Endothelial cell of hepatic sinusoid (primary cell): ENCODE data around the gene SLA2.
"Not testable (repeated sequence)": the region's sequence is repeated elsewhere in the genome, so short reads cannot be mapped to it uniquely, and the experiment has no call there.

ENCODE experiments used
- in situ Hi-C: cut with HindIII; loops from 2 replicates; pipeline ENCODE4 v1.10.0; 2017; ENCODE audit warnings: low sequenced_read_pairs

SLA2 gene

GRCh38 chr20:36645998-36646397 lies at the start of gene SLA2:
TSS of gene SLA2 (minus strand) at chr20:36646196. CDS start at chr20:36641335, 4,861 bp downstream.
- in situ Hi-C loops: loop anchor here (5.0 kb wide), 1 partner anchor 94 kb away; no protein-coding TSS in a partner anchor

- in situ Hi-C loops: not testable (repeated sequence)
Observed at GRCh38 chr20:36695467-36695866, 49.5 kb upstream of the SLA2 start.

- in situ Hi-C loops: no loop called here
Observed at GRCh38 chr20:36688630-36689029, 42.6 kb upstream of the SLA2 start.

GRCh38 chr20:36687850-36688249 lies 41.9 kb upstream of the SLA2 start:
- in situ Hi-C loops: no loop called here

DNA sequence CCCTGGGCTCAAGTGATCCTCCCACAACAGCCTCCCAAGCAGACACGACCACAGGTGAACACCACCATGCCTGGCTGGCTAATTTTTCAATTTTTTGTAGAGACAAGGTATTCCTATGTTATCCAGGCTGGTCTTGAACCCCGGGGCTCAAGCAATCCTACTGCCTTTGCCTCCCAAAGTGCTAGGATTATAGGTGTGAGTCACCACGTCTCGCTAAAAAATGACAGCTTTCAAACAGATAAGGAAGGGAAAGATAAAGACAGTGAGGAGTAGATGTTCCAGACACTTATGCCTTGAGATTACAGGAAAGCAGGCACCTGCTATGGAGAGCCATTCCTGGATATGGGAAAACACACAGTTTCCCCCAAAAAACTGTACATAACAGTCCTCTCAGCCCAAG lies 40.9 kb upstream of the SLA2 start:
- in situ Hi-C loops: no loop called here

- in situ Hi-C loops: no loop called here
Observed at GRCh38 chr20:36686504-36686903, 40.5 kb upstream of the SLA2 start.

GRCh38 chr20:36684747-36685146 lies 38.8 kb upstream of the SLA2 start:
- in situ Hi-C loops: no loop called here

DNA sequence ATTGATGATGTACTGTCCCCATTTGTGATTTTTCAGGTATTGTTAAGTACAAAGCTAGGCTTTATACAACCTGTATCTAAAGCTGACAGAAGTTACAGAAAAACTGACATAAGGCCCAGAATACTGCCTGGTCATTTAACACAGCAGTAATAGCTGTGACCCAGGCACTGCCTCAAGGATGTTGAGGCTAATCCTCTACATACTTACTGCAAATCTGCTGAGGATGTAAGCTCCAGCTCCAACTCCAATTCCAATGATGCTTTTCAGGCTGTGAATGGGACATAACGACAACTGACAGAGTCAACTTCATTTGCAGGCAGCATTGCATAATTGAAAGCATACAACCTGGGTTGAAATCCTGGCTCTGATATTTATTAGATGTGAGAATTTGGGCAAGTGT lies 36.3 kb upstream of the SLA2 start:
- in situ Hi-C loops: no loop called here

- in situ Hi-C loops: no loop called here
Observed at GRCh38 chr20:36677422-36677771, 31.4 kb upstream of the SLA2 start.

DNA sequence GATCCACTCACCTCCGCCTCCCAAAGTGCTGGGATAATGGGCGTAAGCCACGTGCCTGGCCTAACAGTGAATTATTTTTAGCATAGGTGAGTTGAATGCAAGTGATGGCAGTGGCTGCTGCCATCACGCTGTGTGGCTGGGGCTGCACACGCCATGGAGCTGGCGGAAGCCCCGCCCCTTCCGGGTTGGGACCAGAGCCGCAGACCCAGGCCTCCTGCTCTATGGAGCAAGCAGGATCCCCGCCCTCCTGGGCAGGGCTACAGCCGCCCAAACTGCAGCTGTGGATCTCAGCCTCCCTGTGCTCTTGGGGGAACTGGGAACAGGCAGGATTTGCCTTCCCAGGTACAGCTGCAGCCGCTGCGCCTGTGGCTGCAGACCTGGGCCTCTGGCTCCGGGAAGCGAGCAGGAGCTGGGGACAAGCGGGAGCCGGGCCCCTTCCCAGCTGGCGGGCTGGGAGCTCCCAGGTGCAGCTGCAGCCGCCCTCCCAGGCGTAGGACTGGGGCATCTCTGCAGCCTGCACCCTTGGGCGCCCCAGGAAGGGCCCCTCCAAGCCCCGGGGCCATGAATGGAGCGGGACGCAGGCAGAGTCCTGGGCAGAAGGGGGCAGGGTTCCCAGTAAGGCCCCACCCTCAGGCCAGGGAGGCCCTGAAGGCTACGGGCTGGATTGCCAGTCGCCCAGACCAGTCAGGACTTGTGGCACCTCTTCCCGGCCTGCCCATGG lies 30.9 kb upstream of the SLA2 start:
- in situ Hi-C loops: no loop called here

- in situ Hi-C loops: not testable (repeated sequence)
Observed at GRCh38 chr20:36675545-36675944, 29.5 kb upstream of the SLA2 start.

DNA sequence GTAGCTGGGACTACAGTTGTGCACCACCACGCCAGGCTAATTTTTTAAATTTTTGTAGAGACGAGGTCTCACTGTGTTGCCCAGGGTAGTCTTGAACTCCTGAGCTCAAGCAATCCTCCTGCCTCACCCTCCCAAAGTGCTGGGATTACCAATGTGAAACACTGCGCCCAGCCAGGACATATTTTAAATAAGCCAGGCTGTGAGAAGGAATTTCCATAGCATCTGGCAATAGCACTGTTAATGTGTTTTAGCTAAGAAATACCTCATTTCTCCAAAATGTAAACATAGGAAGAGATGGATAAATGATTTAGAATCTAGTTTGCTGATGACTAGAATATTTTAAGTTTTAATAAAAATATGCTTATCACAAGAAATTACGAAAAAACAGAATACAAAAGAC lies 27.0 kb upstream of the SLA2 start:
- in situ Hi-C loops: no loop called here

DNA sequence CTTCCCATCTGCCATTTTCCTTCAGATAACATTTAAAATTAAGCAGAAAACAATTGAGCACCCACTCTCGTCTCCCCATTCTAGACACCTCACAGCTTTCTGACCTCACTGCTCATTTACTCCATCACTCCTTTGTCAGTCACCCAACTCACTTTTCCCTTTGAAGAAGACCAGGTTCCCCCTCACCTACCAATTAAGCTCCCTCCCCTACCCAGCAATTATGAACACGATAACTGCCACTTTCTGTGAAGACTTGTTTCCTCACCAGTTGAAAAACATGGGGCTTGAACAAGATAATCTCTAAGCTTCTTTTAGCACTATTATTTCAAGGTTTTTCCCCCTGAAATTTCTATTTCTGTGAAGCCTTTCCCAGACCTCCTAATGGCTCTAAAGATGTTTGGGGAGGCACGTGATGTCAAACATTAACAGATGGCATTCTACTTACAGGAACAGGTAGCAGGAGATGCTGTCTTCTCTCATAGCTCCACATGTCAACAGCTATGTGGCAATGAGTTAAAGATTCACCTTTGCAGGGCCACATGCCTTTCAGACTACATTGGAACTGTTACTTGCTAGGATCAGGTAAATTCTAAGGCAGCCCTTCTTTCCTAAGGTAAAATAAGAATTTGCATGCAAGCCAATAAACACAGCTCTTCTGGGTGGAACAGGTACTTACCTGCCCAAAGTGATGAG lies 24.8 kb upstream of the SLA2 start:
- in situ Hi-C loops: no loop called here

GRCh38 chr20:36666181-36666740 lies 20.3 kb upstream of the SLA2 start:
- in situ Hi-C loops: no loop called here

DNA sequence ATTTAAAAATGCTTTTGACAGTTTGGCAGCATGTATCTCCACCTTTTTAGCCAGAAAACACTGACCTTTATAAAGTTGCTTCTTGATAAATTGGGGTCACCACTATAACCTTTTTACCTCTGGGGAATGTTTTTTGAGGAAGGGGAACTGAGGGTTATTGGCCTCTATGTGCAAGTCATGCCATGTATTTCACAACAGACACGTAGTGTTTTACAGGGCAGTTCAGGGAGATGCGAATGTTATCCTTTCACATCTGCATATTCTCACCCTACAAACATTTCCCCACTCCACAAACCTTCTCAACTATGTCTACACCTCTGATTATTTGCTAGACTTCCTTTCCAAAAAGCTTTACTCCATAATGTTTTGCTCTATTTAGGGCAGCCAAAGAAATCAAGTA lies 17.0 kb upstream of the SLA2 start:
- in situ Hi-C loops: no loop called here

GRCh38 chr20:36658300-36658699 lies 12.3 kb upstream of the SLA2 start:
- in situ Hi-C loops: no loop called here

DNA sequence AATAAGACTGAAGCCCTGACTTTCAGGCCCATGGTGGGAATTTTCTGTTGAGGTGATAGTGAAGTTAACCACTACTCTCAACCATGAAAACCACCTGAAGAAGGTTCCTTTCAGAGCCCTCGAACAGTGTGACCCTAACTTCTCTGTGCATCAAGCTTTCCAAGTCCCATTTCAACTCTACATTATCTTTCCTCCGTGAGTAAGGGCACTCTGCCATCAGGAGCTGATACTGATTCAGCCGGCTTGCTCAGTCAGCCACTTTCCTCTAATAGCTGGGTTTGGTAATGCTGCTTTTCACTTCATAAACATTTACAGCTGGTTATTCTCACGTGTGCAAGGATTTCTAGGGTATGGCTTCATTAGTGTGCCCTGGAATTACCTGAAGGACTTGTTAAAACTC lies 10.7 kb upstream of the SLA2 start:
- in situ Hi-C loops: no loop called here

DNA sequence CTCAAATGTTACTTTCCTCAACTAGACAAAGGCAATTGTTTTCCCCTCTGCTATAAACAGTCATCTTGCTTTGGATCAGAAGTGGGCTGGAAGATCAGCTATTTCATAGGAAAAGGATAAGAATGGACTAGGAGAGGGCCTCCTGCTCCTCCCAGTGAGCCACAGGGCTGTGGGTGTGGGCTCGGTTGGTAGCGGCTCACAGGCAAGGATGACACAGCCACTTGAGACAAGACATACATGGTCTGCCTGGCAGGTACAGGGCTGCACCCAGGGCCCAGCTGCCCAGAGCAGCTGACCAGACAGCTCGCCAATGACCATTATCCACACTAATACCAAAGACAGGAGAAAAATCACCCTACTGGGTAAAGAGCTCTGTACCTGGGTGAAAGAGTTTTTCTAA lies 9.0 kb upstream of the SLA2 start:
- in situ Hi-C loops: no loop called here

DNA sequence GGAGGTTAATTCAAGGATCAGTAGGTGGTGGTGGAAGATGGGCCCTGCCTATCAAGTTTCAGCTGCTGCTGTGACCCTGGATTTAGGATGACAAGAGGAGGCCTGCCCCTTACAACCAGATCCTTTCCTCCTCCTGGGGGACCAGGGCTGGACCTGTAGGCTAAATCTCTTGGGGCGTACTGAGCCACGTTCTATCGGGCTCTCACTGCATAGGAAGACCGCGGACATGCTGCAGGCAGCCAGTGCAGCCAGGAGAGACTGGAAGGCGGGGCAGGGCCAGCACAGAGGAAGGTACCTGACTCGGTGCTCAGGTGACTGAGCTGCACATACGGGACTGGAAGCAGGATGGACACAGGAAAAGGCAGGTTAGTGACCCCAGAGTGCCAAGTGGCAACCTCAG lies 8.5 kb upstream of the SLA2 start:
- in situ Hi-C loops: no loop called here

DNA sequence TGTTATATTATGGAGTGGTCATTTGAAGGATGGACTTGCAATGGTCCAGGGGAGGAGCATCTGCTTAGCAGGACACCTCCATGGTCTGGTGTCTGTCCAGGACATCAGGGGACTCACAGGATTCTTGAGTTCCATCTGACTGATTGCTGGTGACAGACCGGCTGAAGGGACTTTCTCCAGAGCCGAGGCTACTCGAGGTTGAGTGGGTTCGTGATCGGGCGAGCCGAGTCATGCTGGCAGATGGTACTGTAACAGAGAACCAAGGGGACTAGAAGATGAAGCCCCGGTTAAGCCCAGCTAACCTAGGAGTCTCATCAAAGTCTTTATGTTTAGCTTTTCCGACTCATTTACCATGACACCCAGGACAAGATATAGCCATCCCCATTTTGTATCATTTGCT lies 7.5 kb upstream of the SLA2 start:
- in situ Hi-C loops: no loop called here

DNA sequence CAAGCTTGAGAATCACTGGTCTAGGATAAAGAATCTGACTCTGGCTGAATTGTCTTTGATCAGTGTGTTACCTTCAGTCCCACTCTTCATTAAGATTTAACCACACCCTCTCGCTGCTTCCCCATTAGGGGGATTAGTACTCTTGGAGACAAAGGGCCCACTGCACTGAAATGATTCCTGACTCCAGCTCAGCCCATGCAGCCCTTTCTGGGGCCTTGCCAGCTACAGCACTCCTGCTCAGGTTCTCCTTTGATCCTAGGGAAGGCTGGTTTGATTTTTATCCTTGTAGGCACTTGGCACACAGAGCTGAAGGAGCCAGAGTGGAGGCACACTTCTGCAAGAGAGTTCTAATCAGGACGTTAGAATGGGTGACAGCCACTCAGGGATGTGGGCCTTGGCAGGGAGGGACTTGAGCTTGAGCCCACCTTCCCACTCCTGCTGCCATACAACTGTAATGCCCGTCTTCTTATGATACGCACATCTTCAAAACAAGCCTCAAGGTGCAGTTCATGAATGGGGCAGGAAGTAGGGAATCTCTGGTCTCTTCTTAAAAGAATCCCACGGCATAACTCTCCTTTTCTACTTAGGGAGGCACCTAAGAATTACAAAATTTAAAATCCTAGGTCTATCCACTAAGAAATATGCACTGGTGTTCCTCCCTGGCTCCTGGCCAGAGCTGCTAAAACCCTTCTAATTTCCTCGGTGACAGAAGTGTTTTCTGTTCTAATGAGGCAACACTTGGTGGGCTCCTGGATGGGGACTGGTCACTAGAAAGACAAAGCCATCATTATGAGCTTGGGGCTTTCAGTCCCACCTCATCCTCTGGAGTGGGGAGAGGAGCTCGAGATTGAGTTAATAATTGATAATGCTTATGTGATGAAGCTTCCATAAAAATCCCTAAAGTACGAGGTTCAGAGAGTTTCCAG lies 1.5 kb upstream of the SLA2 start:
- in situ Hi-C loops: loop anchor here (5.0 kb wide), 1 partner anchor 95 kb away; no protein-coding TSS in a partner anchor
